Vagina (tissue), 2 donors: ENCODE results near the gene LACC1. TPM values are rescaled to one million over a fixed set of nuclear protein-coding genes. Genes with fewer than 3 reads are reported as not detected.

Experiments
- DNase-seq, 2 donors: peaks; one replicate each; pipeline ENCODE4 v3.0.0-alpha.2; 2017; ENCODE audit errors: extremely low spot score in 2 of 2
- H3K27ac ChIP-seq: fragments of 200-600 bp; sonication (generic); one replicate; pipeline ENCODE4 v1.5.1; 2019
- H3K27me3 ChIP-seq: fragments of 200-600 bp; sonication (generic); one replicate; pipeline ENCODE4 v1.5.1; 2019
- H3K36me3 ChIP-seq, 2 donors: fragments of 200-600 bp; sonication (generic); one replicate each; pipeline ENCODE4 v1.5.1; 2017 to 2019
- H3K4me1 ChIP-seq: fragments of 200-600 bp; sonication (generic); one replicate; pipeline ENCODE4 v1.5.1; 2019
- H3K4me3 ChIP-seq, 2 donors: fragments of 200-600 bp; sonication (generic); 1 replicate in 1 of 2; 2 replicates in 1 of 2; pipeline ENCODE4 v1.5.1; 2016 to 2019
- H3K9me3 ChIP-seq: fragments of 200-600 bp; sonication (generic); one replicate; pipeline ENCODE4 v1.5.1; 2019
- POLR2A ChIP-seq, 2 donors: fragments of 450-650 bp; IDR thresholded peaks; one replicate each; pipeline ENCODE4 v1.6.1; 2017; ENCODE audit warnings: antibody characterized with exemption in 2 of 2, mild to moderate bottlenecking in 2 of 2, moderate library complexity in 2 of 2
- POLR2AphosphoS5 ChIP-seq, 2 donors: sonication (generic); formaldehyde crosslinking; IDR thresholded peaks; one replicate each; pipeline ENCODE4 v1.9.0; 2017; ENCODE audit warnings: antibody characterized with exemption in 2 of 2, mild to moderate bottlenecking in 2 of 2, low read depth in 1 of 2; ENCODE audit not compliant: insufficient read depth in 1 of 2
- intact Hi-C: fragments of 100-400 bp; cut with DNase I; formaldehyde crosslinking; loops from one replicate; pipeline ENCODE4 v1.15.1; 2023
- total RNA-seq: library from RNA; depleted of rRNA; stranded (reverse); fragments of >200 nt; gene quantifications from one replicate; pipeline ENCODE4 v1.2.3, GENCODE V29; 2016
- TF ChIP-seq, protein P1 (sequence below), 3 experiments: fragments of 450-650 bp in 2 of 3; fragments of 200-600 bp in 1 of 3; sonication (generic) in 1 of 3; IDR thresholded peaks; one replicate each; pipeline ENCODE4 v1.5.1; 2017 to 2019; ENCODE audit warnings: antibody characterized with exemption in 3 of 3, mild to moderate bottlenecking in 2 of 3, moderate library complexity in 2 of 3

Gene LACC1
- total RNA-seq, 1 donor from 2014 or later, result 2.9 TPM

DNA sequence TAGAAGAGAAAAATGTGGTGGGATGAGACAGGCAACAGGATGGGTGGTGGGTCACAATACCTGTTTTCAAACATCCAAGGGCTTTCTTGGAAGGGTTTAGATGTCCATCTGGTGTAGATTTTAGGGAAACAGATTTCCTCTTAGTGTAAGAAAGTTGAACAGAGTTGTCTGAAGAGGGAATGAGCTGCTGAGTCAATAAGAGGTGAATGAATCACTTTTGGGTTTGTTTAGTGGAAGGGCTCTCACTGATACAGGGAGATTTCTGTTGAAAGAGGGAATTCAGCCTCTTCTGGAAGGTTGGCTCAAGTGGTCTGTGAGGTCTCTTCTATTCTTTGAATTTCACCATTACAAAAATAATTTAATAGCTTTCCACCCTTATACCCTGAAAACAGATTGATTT is 54.6 kb downstream of the LACC1 start:
- Histone ChIP-seq H3K27me3 (no peaks in the 10 kb centered on the region), H3K4me1 (peaks cover 6% of the 10 kb centered on the region), H3K36me3 (no peaks in the 10 kb centered on the region), H3K9me3 (no peaks in the 10 kb centered on the region), H3K27ac (no peak overlapping the region), H3K4me3 (no peak overlapping the region)
- DNase-seq, result no peak
- TF ChIP-seq, protein P1, sequence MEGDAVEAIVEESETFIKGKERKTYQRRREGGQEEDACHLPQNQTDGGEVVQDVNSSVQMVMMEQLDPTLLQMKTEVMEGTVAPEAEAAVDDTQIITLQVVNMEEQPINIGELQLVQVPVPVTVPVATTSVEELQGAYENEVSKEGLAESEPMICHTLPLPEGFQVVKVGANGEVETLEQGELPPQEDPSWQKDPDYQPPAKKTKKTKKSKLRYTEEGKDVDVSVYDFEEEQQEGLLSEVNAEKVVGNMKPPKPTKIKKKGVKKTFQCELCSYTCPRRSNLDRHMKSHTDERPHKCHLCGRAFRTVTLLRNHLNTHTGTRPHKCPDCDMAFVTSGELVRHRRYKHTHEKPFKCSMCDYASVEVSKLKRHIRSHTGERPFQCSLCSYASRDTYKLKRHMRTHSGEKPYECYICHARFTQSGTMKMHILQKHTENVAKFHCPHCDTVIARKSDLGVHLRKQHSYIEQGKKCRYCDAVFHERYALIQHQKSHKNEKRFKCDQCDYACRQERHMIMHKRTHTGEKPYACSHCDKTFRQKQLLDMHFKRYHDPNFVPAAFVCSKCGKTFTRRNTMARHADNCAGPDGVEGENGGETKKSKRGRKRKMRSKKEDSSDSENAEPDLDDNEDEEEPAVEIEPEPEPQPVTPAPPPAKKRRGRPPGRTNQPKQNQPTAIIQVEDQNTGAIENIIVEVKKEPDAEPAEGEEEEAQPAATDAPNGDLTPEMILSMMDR (IDR thresholded peaks at IDR 0.05), result no peak
- no peak for TF ChIP-seq POLR2A (IDR thresholded peaks at IDR 0.05)
- no peak for TF ChIP-seq POLR2AphosphoS5 (IDR thresholded peaks at IDR 0.05; ENCODE audit: insufficient read depth in 1 of 2, low read depth in 1 of 2)
- intact Hi-C loops, result no loop called here

DNA sequence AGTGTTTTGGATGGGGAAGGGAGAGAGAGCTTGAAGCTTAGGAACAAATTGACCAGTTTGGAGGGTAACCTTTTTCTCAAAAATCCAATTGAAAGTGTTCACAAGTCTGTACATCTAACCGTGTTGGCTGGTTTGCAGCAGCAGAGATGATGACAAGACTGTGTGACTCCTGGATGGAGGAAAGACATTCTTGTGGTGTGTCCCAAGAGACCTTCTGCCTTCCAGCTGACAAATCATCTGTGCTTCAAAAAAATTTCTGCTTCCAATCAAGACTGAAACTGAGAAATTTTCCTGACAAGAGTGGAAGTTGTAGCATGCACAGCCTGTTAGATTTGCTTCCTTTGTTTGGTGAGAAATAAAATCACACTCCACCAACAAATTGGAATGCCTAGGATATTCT is 56.2 kb downstream of the LACC1 start:
- Histone ChIP-seq H3K27me3 (no peaks in the 10 kb centered on the region), H3K36me3 (no peaks in the 10 kb centered on the region), H3K9me3 (no peaks in the 10 kb centered on the region), H3K4me3 (no peak overlapping the region), H3K4me1 (peaks cover 7% of the 10 kb centered on the region), H3K27ac (no peak overlapping the region)
- intact Hi-C loops, result no loop called here
- TF ChIP-seq POLR2A (IDR thresholded peaks at IDR 0.05) (no peak), POLR2AphosphoS5 (IDR thresholded peaks at IDR 0.05; ENCODE audit: insufficient read depth in 1 of 2, low read depth in 1 of 2) (no peak)
- TF ChIP-seq, protein P1 (IDR thresholded peaks at IDR 0.05), result no peak
- no peak for DNase-seq

DNA sequence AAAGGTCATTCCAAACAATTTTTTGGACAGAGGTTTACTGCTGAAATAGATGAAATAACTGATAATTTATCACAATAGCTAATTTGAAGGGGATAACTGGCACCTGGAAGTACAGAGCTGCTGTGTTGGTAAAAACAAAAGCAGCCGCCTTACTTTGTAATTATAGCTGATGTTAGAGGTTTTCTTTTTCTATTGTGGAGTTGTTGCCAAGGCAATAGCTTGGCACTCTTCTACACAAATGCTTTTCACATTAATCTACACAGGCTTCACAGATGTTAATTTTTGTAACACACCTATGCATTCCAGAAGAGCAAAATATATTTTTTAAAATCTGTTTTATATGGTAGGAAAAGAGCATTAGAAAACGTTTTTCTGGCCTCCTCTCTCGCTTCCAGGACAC is 56.9 kb downstream of the LACC1 start:
- TF ChIP-seq POLR2A (IDR thresholded peaks at IDR 0.05), result no peak
- TF ChIP-seq, protein P1 (IDR thresholded peaks at IDR 0.05), result no peak
- TF ChIP-seq POLR2AphosphoS5 (IDR thresholded peaks at IDR 0.05; ENCODE audit: insufficient read depth in 1 of 2, low read depth in 1 of 2), result no peak
- H3K9me3 ChIP-seq, result no peaks in the 10 kb centered on the region
- no peaks in the 10 kb centered on the region for H3K36me3 ChIP-seq
- no peak overlapping the region for H3K4me3 ChIP-seq
- intact Hi-C loops, result no loop called here
- H3K27ac ChIP-seq, result no peak overlapping the region
- DNase-seq, result no peak
- H3K4me1 ChIP-seq, result peaks cover 7% of the 10 kb centered on the region
- H3K27me3 ChIP-seq, result no peaks in the 10 kb centered on the region

DNA sequence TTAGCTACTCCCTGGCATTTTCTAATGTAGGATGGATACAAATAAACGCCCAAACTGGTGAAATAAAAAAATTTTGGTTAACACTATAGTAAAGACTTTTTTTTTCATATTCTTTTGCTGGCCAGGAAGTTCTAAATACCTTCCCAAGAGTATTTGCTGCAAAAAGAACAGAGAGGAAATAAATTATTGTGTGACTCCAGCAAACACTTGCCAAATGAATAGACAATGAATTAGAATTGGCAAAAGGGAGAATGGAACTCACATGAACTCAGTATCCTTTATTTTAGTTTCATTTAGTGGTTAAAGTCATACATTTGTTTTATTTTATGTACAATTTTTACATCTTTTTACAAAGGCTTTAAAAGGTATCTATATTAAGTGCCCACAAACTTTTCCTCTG is 58.1 kb downstream of the LACC1 start:
- no peak for TF ChIP-seq POLR2A (IDR thresholded peaks at IDR 0.05)
- TF ChIP-seq POLR2AphosphoS5 (IDR thresholded peaks at IDR 0.05; ENCODE audit: insufficient read depth in 1 of 2, low read depth in 1 of 2), result no peak
- TF ChIP-seq, protein P1 (IDR thresholded peaks at IDR 0.05), result no peak
- no peaks in the 10 kb centered on the region for H3K36me3 ChIP-seq
- no peak overlapping the region for H3K4me3 ChIP-seq
- no peak overlapping the region for H3K27ac ChIP-seq
- peaks cover 7% of the 10 kb centered on the region for H3K4me1 ChIP-seq
- no peaks in the 10 kb centered on the region for H3K27me3 ChIP-seq
- intact Hi-C loops, result no loop called here
- DNase-seq, result no peak
- H3K9me3 ChIP-seq, result no peaks in the 10 kb centered on the region

- intact Hi-C loops, result no loop called here
- H3K4me1 ChIP-seq, result peaks cover 7% of the 10 kb centered on the region
- no peaks in the 10 kb centered on the region for H3K27me3 ChIP-seq
- DNase-seq, result no peak
- TF ChIP-seq, protein P1 (IDR thresholded peaks at IDR 0.05), result no peak
- no peak for TF ChIP-seq POLR2AphosphoS5 (IDR thresholded peaks at IDR 0.05; ENCODE audit: insufficient read depth in 1 of 2, low read depth in 1 of 2)
- TF ChIP-seq POLR2A (IDR thresholded peaks at IDR 0.05), result no peak
- no peaks in the 10 kb centered on the region for H3K9me3 ChIP-seq
- H3K36me3 ChIP-seq, result no peaks in the 10 kb centered on the region
- no peak overlapping the region for H3K27ac ChIP-seq
- H3K4me3 ChIP-seq, result no peak overlapping the region
These were observed 58.7 kb downstream of the LACC1 start for GRCh38 chr13:43938449-43938848.
